Measurements from ENCODE around the gene TEKT2. TPM values are rescaled to one million over a fixed set of nuclear protein-coding genes. Genes with fewer than 3 reads are reported as not detected.

TEKT2 gene
- total RNA-seq, 4 donors from 2014 or later = 0.38 TPM; not detected in 3

DNA sequence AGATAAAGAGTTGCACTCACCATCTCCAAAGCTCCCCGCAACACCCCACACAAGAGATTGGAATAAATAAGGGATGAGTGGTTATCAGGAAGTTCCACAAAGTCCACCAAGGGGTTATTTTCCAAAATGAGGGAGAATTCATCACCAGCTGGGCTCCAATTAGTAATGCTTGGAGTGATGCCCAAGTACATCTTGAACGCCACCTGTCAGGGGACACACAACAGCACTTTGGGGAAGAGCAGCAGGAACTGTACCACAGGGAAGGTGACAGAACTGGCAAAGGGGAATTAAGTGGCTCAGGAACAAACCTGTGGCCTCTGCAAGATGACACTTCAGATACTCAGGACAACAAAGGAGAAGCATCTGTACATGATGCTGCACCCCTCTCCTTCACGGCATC is 53.9 kb downstream of the TEKT2 start:
- H3K9me3 ChIP-seq = no peaks in the 10 kb centered on the region
- no peak for DNase-seq (ENCODE audit: low spot score in 2 of 2)
- no peaks in the 10 kb centered on the region for H3K27me3 ChIP-seq
- H3K36me3 ChIP-seq = peaks cover 16% of the 10 kb centered on the region
- H3K4me3 ChIP-seq = no peak overlapping the region
- no peak for TF ChIP-seq POLR2AphosphoS5 (IDR thresholded peaks at IDR 0.05)
- no peak for TF ChIP-seq EP300 (IDR thresholded peaks at IDR 0.05)
- TF ChIP-seq POLR2A (IDR thresholded peaks at IDR 0.05) = no peak
- TF ChIP-seq, protein P1, sequence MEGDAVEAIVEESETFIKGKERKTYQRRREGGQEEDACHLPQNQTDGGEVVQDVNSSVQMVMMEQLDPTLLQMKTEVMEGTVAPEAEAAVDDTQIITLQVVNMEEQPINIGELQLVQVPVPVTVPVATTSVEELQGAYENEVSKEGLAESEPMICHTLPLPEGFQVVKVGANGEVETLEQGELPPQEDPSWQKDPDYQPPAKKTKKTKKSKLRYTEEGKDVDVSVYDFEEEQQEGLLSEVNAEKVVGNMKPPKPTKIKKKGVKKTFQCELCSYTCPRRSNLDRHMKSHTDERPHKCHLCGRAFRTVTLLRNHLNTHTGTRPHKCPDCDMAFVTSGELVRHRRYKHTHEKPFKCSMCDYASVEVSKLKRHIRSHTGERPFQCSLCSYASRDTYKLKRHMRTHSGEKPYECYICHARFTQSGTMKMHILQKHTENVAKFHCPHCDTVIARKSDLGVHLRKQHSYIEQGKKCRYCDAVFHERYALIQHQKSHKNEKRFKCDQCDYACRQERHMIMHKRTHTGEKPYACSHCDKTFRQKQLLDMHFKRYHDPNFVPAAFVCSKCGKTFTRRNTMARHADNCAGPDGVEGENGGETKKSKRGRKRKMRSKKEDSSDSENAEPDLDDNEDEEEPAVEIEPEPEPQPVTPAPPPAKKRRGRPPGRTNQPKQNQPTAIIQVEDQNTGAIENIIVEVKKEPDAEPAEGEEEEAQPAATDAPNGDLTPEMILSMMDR (IDR thresholded peaks at IDR 0.05) = no peak
- peaks cover 57% of the 10 kb centered on the region for H3K4me1 ChIP-seq
- 84% methylated on average over 3 of the region's 3 CpGs for WGBS
- H3K27ac ChIP-seq = no peak overlapping the region

Other genes starting within 250 kb of the TEKT2 start
- gene AGO1, start 200.9 kb upstream of the TEKT2 start, total RNA-seq = 10 to 100 TPM; 21.6 to 48.4 (median 35.4) TPM
- 10 to 100 TPM; 12.7 to 21.4 (median 18.1) TPM for gene AGO3, start 153.0 kb upstream of the TEKT2 start, total RNA-seq
- 10 to 100 TPM; 40.5 to 68.5 (median 51.9) TPM for gene ADPRS, start 4.8 kb downstream of the TEKT2 start, total RNA-seq
- 1 to 10 TPM; 4.9 to 5.6 (median 5.2) TPM for gene COL8A2, start 41.1 kb downstream of the TEKT2 start, total RNA-seq
- 100 to 1,000 TPM in 2 of 4 donors, 10 to 100 TPM in 2; 68.7 to 111 (median 97.5) TPM for gene TRAPPC3, start 65.4 kb downstream of the TEKT2 start, total RNA-seq
- gene MAP7D1, start 72.1 kb downstream of the TEKT2 start, total RNA-seq = 100 to 1,000 TPM in 1 of 4 donors, 10 to 100 TPM in 3; 80.0 to 119 (median 94.6) TPM
- gene THRAP3, start 140.3 kb downstream of the TEKT2 start, total RNA-seq = 10 to 100 TPM; 73.3 to 93.3 (median 78.2) TPM
- gene SH3D21, start 222.3 kb downstream of the TEKT2 start, total RNA-seq = 10 to 100 TPM in 3 of 4 donors, 1 to 10 TPM in 1; 6.0 to 26.6 (median 16.0) TPM
- gene EVA1B, start 239.6 kb downstream of the TEKT2 start, total RNA-seq = 10 to 100 TPM; 13.3 to 28.0 (median 19.2) TPM